Vagina (tissue), 2 donors: ENCODE measurements around the gene WNT7B.

ENCODE experiments used
- CTCF ChIP-seq, 3 experiments: fragments of 450-650 bp in 2 of 3; fragments of 200-600 bp in 1 of 3; sonication (generic) in 1 of 3; IDR thresholded peaks; one replicate each; pipeline ENCODE4 v1.5.1; 2017 to 2019; ENCODE audit warnings: antibody characterized with exemption in 3 of 3, mild to moderate bottlenecking in 2 of 3, moderate library complexity in 2 of 3
- POLR2A ChIP-seq, 2 donors: fragments of 450-650 bp; IDR thresholded peaks; one replicate each; pipeline ENCODE4 v1.6.1; 2017; ENCODE audit warnings: antibody characterized with exemption in 2 of 2, mild to moderate bottlenecking in 2 of 2, moderate library complexity in 2 of 2
- POLR2AphosphoS5 ChIP-seq, 2 donors: sonication (generic); formaldehyde crosslinking; IDR thresholded peaks; one replicate each; pipeline ENCODE4 v1.9.0; 2017; ENCODE audit warnings: antibody characterized with exemption in 2 of 2, mild to moderate bottlenecking in 2 of 2, low read depth in 1 of 2; ENCODE audit not compliant: insufficient read depth in 1 of 2

GRCh38 chr22:45948081-45948648 lies 28.8 kb downstream of the WNT7B start:
- TF ChIP-seq CTCF (IDR thresholded peaks at IDR 0.05) (no peak), POLR2A (IDR thresholded peaks at IDR 0.05) (no peak), POLR2AphosphoS5 (IDR thresholded peaks at IDR 0.05; ENCODE audit: insufficient read depth in 1 of 2, low read depth in 1 of 2) (no peak)
